Vagina (tissue), 2 donors: ENCODE measurements around the gene NSMCE1. TPM values are rescaled to one million over a fixed set of nuclear protein-coding genes. Genes with fewer than 3 reads are reported as not detected.

Source experiments
- DNase-seq, 2 donors: peaks; one replicate each; pipeline ENCODE4 v3.0.0-alpha.2; 2017; ENCODE audit errors: extremely low spot score in 2 of 2
- H3K27ac ChIP-seq: fragments of 200-600 bp; sonication (generic); one replicate; pipeline ENCODE4 v1.5.1; 2019
- H3K27me3 ChIP-seq: fragments of 200-600 bp; sonication (generic); one replicate; pipeline ENCODE4 v1.5.1; 2019
- H3K36me3 ChIP-seq, 2 donors: fragments of 200-600 bp; sonication (generic); one replicate each; pipeline ENCODE4 v1.5.1; 2017 to 2019
- H3K4me1 ChIP-seq: fragments of 200-600 bp; sonication (generic); one replicate; pipeline ENCODE4 v1.5.1; 2019
- H3K4me3 ChIP-seq, 2 donors: fragments of 200-600 bp; sonication (generic); 1 replicate in 1 of 2; 2 replicates in 1 of 2; pipeline ENCODE4 v1.5.1; 2016 to 2019
- H3K9me3 ChIP-seq: fragments of 200-600 bp; sonication (generic); one replicate; pipeline ENCODE4 v1.5.1; 2019
- CTCF ChIP-seq, 3 experiments: fragments of 450-650 bp in 2 of 3; fragments of 200-600 bp in 1 of 3; sonication (generic) in 1 of 3; IDR thresholded peaks; one replicate each; pipeline ENCODE4 v1.5.1; 2017 to 2019; ENCODE audit warnings: antibody characterized with exemption in 3 of 3, mild to moderate bottlenecking in 2 of 3, moderate library complexity in 2 of 3
- POLR2A ChIP-seq, 2 donors: fragments of 450-650 bp; IDR thresholded peaks; one replicate each; pipeline ENCODE4 v1.6.1; 2017; ENCODE audit warnings: antibody characterized with exemption in 2 of 2, mild to moderate bottlenecking in 2 of 2, moderate library complexity in 2 of 2
- POLR2AphosphoS5 ChIP-seq, 2 donors: sonication (generic); formaldehyde crosslinking; IDR thresholded peaks; one replicate each; pipeline ENCODE4 v1.9.0; 2017; ENCODE audit warnings: antibody characterized with exemption in 2 of 2, mild to moderate bottlenecking in 2 of 2, low read depth in 1 of 2; ENCODE audit not compliant: insufficient read depth in 1 of 2
- intact Hi-C: fragments of 100-400 bp; cut with DNase I; formaldehyde crosslinking; loops from one replicate; pipeline ENCODE4 v1.15.1; 2023
- total RNA-seq: library from RNA; depleted of rRNA; stranded (reverse); fragments of >200 nt; gene quantifications from one replicate; pipeline ENCODE4 v1.2.3, GENCODE V29; 2016

NSMCE1 gene
- total RNA-seq, 1 donor from 2014 or later: 24.6 TPM

GRCh38 chr16:27234171-27234570 lies 34.4 kb downstream of the NSMCE1 start:
- Histone ChIP-seq H3K36me3 (peaks cover 0 to 13% of the 10 kb centered on the region in 2 donors), H3K27ac (peak overlapping the region; percentile 79), H3K4me1 (peaks cover 37% of the 10 kb centered on the region), H3K27me3 (no peaks in the 10 kb centered on the region), H3K4me3 (no peak overlapping the region), H3K9me3 (no peaks in the 10 kb centered on the region)
- intact Hi-C loops: no loop called here
- DNase-seq: no peak
- TF ChIP-seq POLR2AphosphoS5 (IDR thresholded peaks at IDR 0.05; ENCODE audit: insufficient read depth in 1 of 2, low read depth in 1 of 2) (no peak), POLR2A (IDR thresholded peaks at IDR 0.05) (no peak), CTCF (IDR thresholded peaks at IDR 0.05) (no peak)

- peaks cover 0 to 13% of the 10 kb centered on the region in 2 donors for H3K36me3 ChIP-seq
- no peak for DNase-seq
- H3K27me3 ChIP-seq: no peaks in the 10 kb centered on the region
- peak overlapping the region; percentile 79 for H3K27ac ChIP-seq
- H3K9me3 ChIP-seq: no peaks in the 10 kb centered on the region
- TF ChIP-seq CTCF (IDR thresholded peaks at IDR 0.05) (no peak), POLR2A (IDR thresholded peaks at IDR 0.05) (no peak), POLR2AphosphoS5 (IDR thresholded peaks at IDR 0.05; ENCODE audit: insufficient read depth in 1 of 2, low read depth in 1 of 2) (no peak)
- peaks cover 37% of the 10 kb centered on the region for H3K4me1 ChIP-seq
- intact Hi-C loops: no loop called here
- H3K4me3 ChIP-seq: no peak overlapping the region
Observed at GRCh38 chr16:27233731-27234130, 34.8 kb downstream of the NSMCE1 start.

DNA sequence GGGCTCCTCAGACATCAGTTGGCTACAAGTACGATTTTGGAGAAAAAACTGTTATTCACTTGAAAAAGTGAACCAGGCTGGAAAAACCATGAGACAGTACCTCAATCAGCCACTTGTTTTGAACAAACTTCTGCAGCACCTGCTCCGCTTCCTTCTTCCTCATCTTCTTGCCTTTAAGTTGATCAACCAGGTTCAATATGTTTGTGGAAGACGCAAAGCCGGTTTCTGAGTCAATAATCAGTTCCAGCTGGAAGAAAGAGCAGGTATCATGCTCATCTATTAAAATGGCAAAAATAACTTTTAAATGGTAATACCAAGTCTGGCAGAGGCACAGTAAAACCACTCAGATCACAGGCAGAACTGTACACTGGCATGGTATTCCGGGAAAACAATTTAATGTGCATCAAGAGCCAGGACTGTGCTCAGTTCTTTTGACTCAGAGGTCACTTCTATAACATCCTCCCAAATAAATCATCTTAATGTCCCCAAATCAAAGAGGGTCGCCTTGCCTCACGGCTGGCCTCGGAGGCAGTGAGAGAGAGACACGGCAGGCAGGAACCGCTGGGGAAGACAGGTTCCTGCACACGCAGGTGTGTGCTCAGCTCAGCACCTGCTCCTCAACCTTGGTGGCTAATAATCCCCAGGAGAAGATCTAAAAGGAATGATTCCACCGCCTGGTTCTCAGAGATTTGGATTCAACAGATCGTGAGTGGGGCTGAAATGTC lies 35.5 kb downstream of the NSMCE1 start:
- Histone ChIP-seq H3K4me3 (no peak overlapping the region), H3K36me3 (peaks cover 0 to 13% of the 10 kb centered on the region in 2 donors), H3K27ac (no peak overlapping the region), H3K4me1 (peaks cover 33% of the 10 kb centered on the region), H3K9me3 (no peaks in the 10 kb centered on the region), H3K27me3 (no peaks in the 10 kb centered on the region)
- TF ChIP-seq CTCF (IDR thresholded peaks at IDR 0.05) (no peak), POLR2A (IDR thresholded peaks at IDR 0.05) (no peak), POLR2AphosphoS5 (IDR thresholded peaks at IDR 0.05; ENCODE audit: insufficient read depth in 1 of 2, low read depth in 1 of 2) (no peak)
- DNase-seq: no peak
- intact Hi-C loops: no loop called here

DNA sequence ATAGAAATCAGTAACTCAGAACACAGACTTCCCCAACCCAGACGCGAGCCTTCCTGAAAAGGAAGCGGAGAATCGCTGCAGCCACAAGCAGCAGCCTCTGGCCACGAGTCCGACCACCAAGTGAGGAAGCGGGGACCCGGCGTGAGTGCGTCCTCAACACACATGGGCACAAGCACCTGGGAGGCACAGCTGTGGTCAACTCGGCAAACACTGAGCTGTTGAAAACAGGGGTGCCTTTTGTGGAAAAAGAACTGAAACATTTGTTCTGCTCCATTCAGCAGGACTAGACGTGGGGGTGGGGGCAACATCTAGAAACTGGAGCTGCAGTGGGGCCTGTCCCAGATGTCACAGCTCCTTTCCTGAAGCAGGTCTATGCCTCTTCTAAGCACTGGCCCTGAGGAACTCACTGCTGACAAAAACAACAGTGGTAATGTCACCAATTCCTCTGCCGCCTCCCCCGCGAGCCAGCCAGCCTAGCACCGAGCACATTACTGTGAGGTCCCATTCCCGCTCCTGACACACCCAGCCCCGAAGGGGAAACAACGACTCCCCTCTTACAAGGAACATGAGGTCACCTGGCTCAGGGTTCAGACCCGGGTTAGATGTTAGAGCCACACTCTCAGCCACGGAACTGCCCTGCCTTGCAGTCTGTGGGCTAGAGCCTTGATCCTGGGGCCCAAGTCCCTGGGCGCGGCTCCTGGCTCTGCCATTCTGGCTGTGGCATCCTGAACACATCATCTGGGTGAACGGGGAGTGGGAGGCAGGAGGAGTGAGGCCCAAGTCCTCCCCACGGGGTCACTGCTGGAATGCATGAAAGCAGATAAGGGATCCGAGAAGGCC lies 36.3 kb downstream of the NSMCE1 start:
- H3K4me3 ChIP-seq: no peak overlapping the region
- no peak overlapping the region for H3K27ac ChIP-seq
- no peaks in the 10 kb centered on the region for H3K9me3 ChIP-seq
- peaks cover 29% of the 10 kb centered on the region for H3K4me1 ChIP-seq
- DNase-seq: no peak
- H3K27me3 ChIP-seq: no peaks in the 10 kb centered on the region
- intact Hi-C loops: no loop called here
- TF ChIP-seq POLR2A (IDR thresholded peaks at IDR 0.05) (no peak), POLR2AphosphoS5 (IDR thresholded peaks at IDR 0.05; ENCODE audit: insufficient read depth in 1 of 2, low read depth in 1 of 2) (no peak)
- peaks cover 0 to 13% of the 10 kb centered on the region in 2 donors for H3K36me3 ChIP-seq

GRCh38 chr16:27231692-27232060 lies 36.9 kb downstream of the NSMCE1 start:
- no peak for DNase-seq

More at GRCh38 chr16:27231692-27232060, 36.9 kb downstream of the NSMCE1 start:
- Histone ChIP-seq H3K9me3 (no peaks in the 10 kb centered on the region), H3K27me3 (no peaks in the 10 kb centered on the region), H3K27ac (no peak overlapping the region), H3K36me3 (peaks cover 0 to 13% of the 10 kb centered on the region in 2 donors), H3K4me3 (no peak overlapping the region), H3K4me1 (peaks cover 23% of the 10 kb centered on the region)
- intact Hi-C loops: no loop called here
- TF ChIP-seq POLR2AphosphoS5 (IDR thresholded peaks at IDR 0.05; ENCODE audit: insufficient read depth in 1 of 2, low read depth in 1 of 2): no peak
- TF ChIP-seq POLR2A (IDR thresholded peaks at IDR 0.05): no peak
- TF ChIP-seq CTCF (IDR thresholded peaks at IDR 0.05): no peak
